Loucy (cell line): ENCODE results near the gene ESR1.

Experiments
- CTCF ChIP-seq: fragments of 200-600 bp; sonication (generic); conservative IDR thresholded peaks from 2 replicates; pipeline ENCODE4 v1.5.1; 2014; ENCODE audit warnings: mild to moderate bottlenecking, antibody characterized with exemption, low read length
- EZH2phosphoT487 ChIP-seq: fragments of 200-600 bp; IDR thresholded peaks from 2 replicates; pipeline ENCODE4 v1.6.1; 2018; ENCODE audit warnings: antibody characterized with exemption, mild to moderate bottlenecking, moderate library complexity, borderline replicate concordance

GRCh38 chr6:151885234-151885633 is 77.8 kb downstream of the ESR1 start:
- TF ChIP-seq CTCF: no peak
- no peak for TF ChIP-seq EZH2phosphoT487
